Smooth muscle cell of trachea (primary cell): ENCODE measurements around the gene TIGD2. TPM values are rescaled to one million over a fixed set of nuclear protein-coding genes. Genes with fewer than 3 reads are reported as not detected.

ENCODE experiments used
- total RNA-seq: library from RNA; depleted of rRNA; stranded (reverse); fragments of >200 nt; gene quantifications from 2 replicates; pipeline ENCODE4 v1.2.1, GENCODE V29; 2014

The TIGD2 gene
- 6.4 and 9.6 TPM in 2 replicates for total RNA-seq

GRCh38 chr4:89110986-89111832 lies at the start of gene TIGD2:
TSS of gene TIGD2 (plus strand) at chr4:89111533. CDS start at chr4:89112975, 1,442 bp downstream.

Other genes with a start within 250 kb of the TIGD2 start
- gene FAM13A, start 54.3 kb upstream of the TIGD2 start, total RNA-seq = 29.8 and 36.4 TPM in 2 replicates
- under 0.01 TPM in 1 of 2 replicates, not detected in the other for gene GPRIN3, start 196.3 kb downstream of the TIGD2 start, total RNA-seq